GM19025 (cell line): ENCODE data around the gene ANK2.
"Not testable (repeated sequence)": the region's sequence is repeated elsewhere in the genome, so short reads cannot be mapped to it uniquely, and the experiment has no call there.

Source experiments
- ATAC-seq: cut with Tn5 transposase; IDR thresholded peaks from one replicate; pipeline ENCODE4 v1.9.1; 2021; ENCODE audit warnings: mild to moderate bottlenecking, low read depth, moderate library complexity; ENCODE audit not compliant: unreplicated experiment

ANK2 gene

GRCh38 chr4:113183032-113183605 lies 133.7 kb downstream of the ANK2 start:
- no peak for ATAC-seq

- not testable (repeated sequence) for ATAC-seq
Observed at GRCh38 chr4:113186220-113186619, 136.8 kb downstream of the ANK2 start.

GRCh38 chr4:113186913-113187312 lies 137.5 kb downstream of the ANK2 start:
- no peak for ATAC-seq

- no peak for ATAC-seq
Observed at GRCh38 chr4:113187358-113187757, 137.9 kb downstream of the ANK2 start.

- ATAC-seq: no peak
Observed at GRCh38 chr4:113189546-113189945, 140.1 kb downstream of the ANK2 start.

- ATAC-seq: no peak
Observed at GRCh38 chr4:113209153-113209552, 159.7 kb downstream of the ANK2 start.

- no peak for ATAC-seq
Observed at GRCh38 chr4:113209652-113210320, 160.3 kb downstream of the ANK2 start.

- ATAC-seq: no peak
Observed at GRCh38 chr4:113212613-113213012, 163.2 kb downstream of the ANK2 start.

GRCh38 chr4:113221990-113222389 lies 172.5 kb downstream of the ANK2 start:
- no peak for ATAC-seq

GRCh38 chr4:113222471-113222870 lies 173.0 kb downstream of the ANK2 start:
- no peak for ATAC-seq

- no peak for ATAC-seq
Observed at GRCh38 chr4:113223001-113223400, 173.5 kb downstream of the ANK2 start.

- no peak for ATAC-seq
Observed at GRCh38 chr4:113232194-113232593, 182.7 kb downstream of the ANK2 start.

- no peak for ATAC-seq
Observed at GRCh38 chr4:113236916-113237315, 187.5 kb downstream of the ANK2 start.

GRCh38 chr4:113243312-113243711 lies 193.9 kb downstream of the ANK2 start:
- ATAC-seq: no peak

- not testable (repeated sequence) for ATAC-seq
Observed at GRCh38 chr4:113244747-113245146, 195.3 kb downstream of the ANK2 start.

GRCh38 chr4:113248320-113248719 lies 198.9 kb downstream of the ANK2 start:
- no peak for ATAC-seq

- no peak for ATAC-seq
Observed at GRCh38 chr4:113255628-113256027, 206.2 kb downstream of the ANK2 start.

GRCh38 chr4:113256946-113257345 lies 207.5 kb downstream of the ANK2 start:
- no peak for ATAC-seq

GRCh38 chr4:113260688-113261087 lies 211.2 kb downstream of the ANK2 start:
- no peak for ATAC-seq

GRCh38 chr4:113263274-113263673 lies 213.8 kb downstream of the ANK2 start:
- no peak for ATAC-seq

GRCh38 chr4:113270520-113271319 lies 221.3 kb downstream of the ANK2 start:
- ATAC-seq: no peak

GRCh38 chr4:113272523-113272922 lies 223.1 kb downstream of the ANK2 start:
- ATAC-seq: no peak
